NOMO-1 (cell line): ENCODE measurements around the gene RPL10A.
A peak's percentile ranks its signal among the peaks of the same experiment; 100 is the strongest.

Experiments
- DNase-seq, 2 experiments: peaks; one replicate each; lab custom pipeline; 2025; ENCODE audit not compliant: unreplicated experiment in 2 of 2; lab: John Stamatoyannopoulos, UW

RPL10A gene

GRCh38 chr6:35489995-35490791 lies 22.0 kb downstream of the RPL10A start:
- no peak for DNase-seq

DNA sequence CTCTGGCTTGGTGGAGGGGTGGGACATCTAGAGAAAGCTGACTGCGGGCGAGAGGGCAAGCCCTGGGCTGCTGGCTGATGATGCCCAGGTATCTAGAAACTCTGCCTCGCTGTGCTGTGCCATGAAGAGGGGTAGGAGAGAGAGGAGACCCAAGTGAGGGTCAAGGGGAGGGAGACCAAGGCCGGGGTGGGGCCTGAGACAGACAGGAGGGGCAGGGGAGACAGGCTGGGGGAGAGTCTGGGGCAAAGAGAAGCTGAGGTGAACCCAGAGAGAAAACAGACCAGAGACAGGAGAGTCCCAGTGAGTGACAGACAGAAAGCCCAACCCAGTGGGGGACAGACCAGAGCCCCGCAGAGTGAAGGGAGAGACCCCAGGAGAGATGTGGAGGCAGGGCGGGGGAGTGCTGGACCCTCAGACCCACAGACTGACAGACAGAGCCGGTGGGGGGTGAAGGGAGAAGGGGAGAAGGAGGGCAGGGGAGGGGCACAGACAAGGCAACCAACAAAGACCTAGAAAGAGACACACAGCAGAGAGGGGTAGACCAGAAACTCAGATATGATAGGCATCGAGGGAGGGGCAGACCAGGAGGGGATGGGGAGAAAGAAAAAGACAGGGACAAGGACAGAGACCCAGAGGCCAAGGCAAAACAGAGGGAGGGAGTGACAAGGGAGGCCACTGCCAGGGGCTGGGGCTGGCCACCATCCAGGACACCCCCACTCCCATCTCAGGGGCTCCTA lies 22.8 kb downstream of the RPL10A start:
- DNase-seq, result no peak

DNA sequence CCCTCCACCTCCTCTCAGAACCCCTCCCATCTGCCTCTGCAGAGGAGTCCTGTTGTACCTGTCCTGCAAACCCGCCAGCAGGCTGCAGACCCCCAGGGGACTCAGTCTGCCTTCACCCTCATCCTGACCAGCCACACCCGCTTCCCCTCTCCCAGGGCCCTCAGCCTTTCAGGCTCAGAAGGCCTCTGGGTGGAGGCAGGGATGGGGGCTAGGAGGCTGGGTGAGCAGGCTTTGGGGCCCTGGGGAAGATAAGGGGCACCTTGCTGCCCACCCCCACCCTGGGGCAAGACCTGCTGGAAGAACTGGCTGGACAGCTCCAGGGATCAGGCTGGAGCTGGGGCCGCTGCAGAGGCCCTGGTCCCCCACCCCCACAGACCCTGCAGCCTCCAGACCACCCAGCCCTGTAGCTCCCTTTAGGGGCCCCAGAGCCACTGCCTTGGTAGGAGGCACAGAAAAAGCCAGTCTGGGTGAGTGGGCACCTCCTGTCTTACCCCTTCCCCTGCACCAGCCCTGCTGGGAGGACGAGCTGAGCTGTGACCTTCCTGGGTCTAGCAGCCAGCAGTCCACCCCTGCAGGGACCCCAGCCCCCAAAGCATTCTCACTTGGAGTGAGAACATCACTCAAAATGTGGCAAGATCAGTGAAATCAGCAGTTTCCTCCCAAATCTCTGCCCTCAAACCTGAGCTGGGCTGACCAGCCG lies 23.5 kb downstream of the RPL10A start:
- no peak for DNase-seq

GRCh38 chr6:35492258-35492973 lies 24.2 kb downstream of the RPL10A start:
- DNase-seq, result no peak

- peak; percentile 24 to 52 for DNase-seq
Measured at GRCh38 chr6:35492974-35493284, 24.7 kb downstream of the RPL10A start.

GRCh38 chr6:35493307-35493983 lies 25.2 kb downstream of the RPL10A start:
- DNase-seq, result no peak

- no peak for DNase-seq
Measured at GRCh38 chr6:35494161-35494563, 26.0 kb downstream of the RPL10A start.

- DNase-seq, result no peak
Measured at GRCh38 chr6:35495258-35496035, 27.2 kb downstream of the RPL10A start.

- no peak for DNase-seq
Measured at GRCh38 chr6:35496036-35496840, 28.0 kb downstream of the RPL10A start.

DNA sequence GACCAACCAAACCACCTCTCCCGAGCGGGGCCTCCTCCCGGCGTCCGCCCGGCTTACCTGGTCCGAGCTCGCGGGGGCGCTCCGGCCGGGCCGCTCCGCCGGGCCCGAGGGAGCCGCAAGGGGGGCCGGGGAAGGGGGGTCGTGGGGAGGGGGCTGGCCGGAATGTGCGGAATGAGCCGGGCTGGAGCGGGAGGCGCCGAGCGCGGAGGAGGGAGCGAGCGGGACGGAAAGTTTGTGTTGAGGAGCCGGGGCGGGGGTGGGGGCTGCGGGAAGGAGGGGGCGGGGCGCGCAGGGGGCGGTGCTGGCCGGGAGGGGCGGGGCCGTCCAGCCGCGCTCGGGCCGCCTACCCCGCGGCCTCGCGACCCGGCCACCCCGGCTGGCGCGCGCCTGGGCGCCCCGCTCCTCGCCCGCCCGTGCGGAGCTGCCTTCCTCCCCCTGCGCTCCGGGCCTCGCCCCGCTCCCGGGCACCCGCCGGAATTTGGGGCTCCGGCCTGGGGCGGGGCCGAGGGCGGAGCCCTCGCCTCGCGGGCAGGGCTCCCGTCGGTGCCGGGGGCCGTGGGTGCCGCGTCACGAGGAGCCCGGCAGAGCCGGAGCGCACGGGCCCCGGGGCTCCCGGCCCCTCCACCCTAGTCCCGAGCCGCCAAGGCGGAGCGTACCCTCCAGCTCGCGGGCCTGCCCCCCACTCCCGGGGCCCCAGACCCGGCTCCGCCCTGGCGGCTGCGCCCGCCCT lies 28.8 kb downstream of the RPL10A start, which contains the start of gene TEAD3:
TEAD3 (minus strand) TSS at position 239 of the 730 bp plus-strand sequence.
- DNase-seq, result no peak

DNA sequence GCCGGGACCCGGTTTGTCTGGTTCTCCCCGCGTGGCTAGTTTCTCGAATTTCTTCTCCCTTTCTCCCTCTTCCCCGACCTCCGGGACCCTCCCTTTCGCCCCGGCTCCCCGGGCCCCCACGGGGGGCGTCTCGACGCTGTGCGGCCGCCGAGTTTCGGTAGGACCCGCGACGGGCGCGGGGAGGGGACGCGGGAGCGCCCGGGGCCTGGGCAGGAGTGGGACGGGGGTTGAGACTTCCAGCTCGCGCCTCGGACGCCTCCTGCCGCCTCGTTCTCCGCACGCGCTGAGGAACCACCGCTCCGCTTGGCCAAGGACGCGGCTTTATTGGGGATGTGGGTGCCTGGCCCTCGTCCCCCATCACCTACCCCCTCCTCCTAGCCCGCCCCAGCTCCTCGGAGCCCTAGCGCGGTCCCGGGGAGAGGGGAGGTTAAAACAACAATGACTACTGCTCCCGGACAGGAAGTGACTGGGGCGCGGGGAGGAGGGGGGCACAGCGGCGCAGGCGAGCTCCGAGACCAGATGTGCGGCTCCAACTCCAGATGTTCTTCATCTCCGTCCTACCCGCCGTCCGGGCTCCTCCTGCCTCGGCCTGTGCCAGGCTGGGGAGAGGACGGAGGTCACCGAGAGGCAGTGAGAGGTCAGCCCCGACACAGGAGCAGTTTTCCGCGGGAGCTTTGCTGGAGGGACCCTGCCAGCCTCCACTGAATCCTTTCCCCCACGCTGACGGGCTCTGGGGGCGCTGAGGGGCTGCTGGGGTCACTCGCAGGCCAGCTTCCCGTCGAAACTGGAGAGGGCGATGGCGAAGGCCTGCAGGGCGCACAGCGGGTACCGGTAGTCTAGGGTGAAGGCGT lies 29.6 kb downstream of the RPL10A start:
- no peak for DNase-seq

DNA sequence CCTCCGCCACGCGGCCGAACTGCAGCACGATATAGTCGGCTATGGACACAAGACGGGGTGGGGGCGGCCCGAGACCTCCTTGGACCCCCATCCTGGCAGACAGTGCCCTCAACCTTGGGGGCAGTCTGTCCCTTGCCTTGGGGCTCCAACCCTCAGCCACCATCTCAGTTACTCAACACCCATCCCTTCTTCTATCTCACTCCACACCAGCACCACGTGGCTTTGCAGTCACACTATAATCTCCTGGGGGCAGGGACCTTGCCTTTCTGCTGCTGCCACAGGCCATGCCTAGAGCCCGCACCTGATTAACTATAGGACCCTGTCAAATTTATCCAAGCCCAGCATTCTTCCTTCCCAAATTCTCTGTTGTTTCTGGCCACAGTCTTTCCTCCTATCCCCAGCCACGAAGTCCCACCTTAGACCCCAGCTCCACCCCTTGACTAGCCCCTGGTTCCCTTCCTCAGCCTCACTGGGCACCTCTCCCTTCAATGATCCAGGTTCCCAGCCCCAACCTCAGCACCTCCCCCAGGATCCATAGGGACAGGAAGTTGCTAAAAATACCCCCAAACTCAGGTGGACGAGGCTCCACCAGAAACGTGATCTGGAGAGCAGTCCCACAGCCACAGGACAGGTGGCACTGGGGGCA lies 30.3 kb downstream of the RPL10A start:
- DNase-seq, result no peak

DNA sequence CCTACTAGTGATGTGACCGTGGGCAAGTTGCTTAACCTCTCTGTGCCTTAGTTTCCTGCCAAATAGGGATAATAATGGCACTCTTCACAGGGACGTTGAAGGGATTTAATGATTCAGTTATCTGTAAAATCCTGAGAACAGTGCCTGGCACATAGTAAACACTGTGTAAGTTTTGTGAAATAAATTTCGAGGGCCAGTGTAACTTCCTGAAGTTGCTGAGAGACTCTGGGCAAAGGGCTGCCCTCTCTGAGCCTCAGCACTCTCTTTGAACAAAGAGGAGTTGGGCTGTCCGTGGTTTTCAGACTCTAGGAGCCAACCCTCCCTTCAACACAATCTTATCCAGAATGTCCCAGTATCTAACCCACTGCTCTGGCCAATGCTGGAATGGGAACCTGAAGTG lies 31.2 kb downstream of the RPL10A start:
- DNase-seq, result no peak

DNA sequence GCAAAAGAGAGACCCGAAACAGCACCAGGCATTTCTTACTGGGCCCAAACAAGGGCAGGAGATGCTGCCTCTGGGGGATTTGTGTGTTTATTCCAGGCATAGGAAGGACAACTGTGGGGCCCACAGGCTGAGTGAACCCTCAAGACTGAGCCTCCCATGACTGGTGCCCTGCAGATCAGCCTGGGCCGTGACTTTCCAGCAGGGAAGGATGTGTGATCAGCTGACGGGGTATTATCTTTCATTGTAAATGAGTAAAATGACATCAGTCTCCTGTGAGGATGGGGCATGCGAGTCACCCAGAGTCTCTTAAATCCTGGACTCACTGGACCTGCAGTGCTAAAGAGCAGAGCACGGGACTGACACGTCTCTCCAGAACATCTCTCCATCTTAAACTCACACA lies 32.6 kb downstream of the RPL10A start:
- no peak for DNase-seq

- DNase-seq, result no peak
Measured at GRCh38 chr6:35501784-35502183, 33.6 kb downstream of the RPL10A start.

GRCh38 chr6:35503534-35503933 lies 35.3 kb downstream of the RPL10A start:
- DNase-seq, result no peak

- DNase-seq, result no peak
Measured at GRCh38 chr6:35505999-35506412, 37.8 kb downstream of the RPL10A start.
